ENCODE results near the gene TSKS.

TSKS gene

DNA sequence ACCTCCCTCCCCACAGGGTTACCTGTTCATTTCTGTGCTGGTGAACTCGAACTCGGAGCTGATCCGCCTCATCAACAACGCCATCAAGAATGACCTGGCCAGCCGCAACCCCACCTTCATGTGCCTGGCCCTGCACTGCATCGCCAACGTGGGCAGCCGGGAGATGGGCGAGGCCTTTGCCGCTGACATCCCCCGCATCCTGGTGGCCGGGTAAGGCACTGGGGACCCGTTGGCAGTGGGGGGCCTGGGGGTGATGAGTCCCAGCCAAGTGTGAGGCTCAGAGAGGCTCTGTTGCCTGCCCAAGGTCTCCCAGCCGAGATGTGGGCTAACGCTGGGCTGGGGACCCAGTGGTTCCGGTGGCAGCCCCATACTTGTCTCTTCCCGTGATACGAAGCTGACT lies 19.4 kb upstream of the TSKS start:
- TF ChIP-seq CTCF (conservative IDR thresholded peaks at IDR 0.05), result no peak

GRCh38 chr19:49781394-49781793 lies 18.3 kb upstream of the TSKS start:
- no peak for TF ChIP-seq CTCF (conservative IDR thresholded peaks at IDR 0.05)
- no peak overlapping the region for H3K27ac ChIP-seq

More for the DNA sequence above, 19.4 kb upstream of the TSKS start:
- no peak overlapping the region for H3K27ac ChIP-seq

DNA sequence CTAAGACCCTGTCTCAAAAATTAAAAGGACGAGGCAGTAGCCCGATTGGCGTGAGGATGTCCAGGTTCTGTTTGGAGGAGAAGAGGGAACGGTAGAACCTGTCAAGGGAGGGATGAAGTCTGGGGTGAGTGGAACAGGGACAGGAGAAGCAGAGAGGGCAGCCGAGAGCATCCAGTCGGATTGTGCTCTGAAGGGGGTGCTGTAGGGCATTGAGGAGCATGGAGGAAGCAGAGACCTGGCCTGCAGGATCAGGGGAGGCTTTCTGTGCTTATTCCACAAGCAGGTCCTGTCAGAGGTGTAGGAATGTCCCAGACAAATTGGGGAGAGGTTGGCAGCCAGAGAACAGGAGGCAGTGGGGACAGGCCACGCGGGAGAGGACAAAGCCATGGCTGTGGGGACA lies 17.8 kb upstream of the TSKS start:
- no peak overlapping the region for H3K27ac ChIP-seq
- no peak for TF ChIP-seq CTCF (conservative IDR thresholded peaks at IDR 0.05)

DNA sequence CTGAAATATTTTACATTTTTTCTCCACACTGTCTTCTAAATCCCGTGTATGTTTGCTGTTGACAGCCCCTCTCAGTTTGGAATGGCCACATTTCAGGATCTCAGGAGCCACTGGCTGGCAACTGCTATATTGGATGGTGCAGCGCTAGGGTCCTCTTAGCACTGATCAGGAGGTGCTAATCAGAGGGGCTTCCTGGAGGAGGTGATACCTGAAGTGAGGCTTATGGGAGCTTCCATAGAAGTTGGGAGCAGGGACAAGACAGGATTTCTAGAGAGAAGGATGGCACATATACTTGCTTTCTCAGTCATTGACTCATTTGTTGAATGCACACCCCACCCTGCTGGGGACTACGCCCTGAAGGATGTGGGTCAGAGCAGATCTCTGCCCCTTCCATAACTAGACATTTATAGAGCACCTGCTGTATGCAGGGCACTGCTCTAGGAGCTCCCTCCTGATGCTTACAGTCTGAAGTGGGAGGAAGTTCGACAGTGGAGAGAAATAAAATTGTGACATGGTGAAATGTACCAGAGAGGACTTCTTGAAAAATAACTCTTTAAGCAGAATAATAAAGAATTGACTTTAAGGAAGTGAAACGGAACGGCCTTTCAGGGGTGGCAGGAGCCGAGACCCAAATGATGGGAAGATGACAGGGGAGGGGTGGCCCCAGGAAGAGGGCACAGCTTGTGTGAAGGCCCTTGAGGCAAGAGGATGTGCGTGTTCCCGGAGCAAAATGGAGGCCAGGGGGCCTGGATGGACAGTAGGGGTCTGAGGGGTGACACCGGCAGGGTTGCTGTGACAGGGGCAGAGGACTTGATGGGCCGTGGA lies 16.8 kb upstream of the TSKS start:
- no peak overlapping the region for H3K27ac ChIP-seq
- no peak for TF ChIP-seq CTCF (conservative IDR thresholded peaks at IDR 0.05)

DNA sequence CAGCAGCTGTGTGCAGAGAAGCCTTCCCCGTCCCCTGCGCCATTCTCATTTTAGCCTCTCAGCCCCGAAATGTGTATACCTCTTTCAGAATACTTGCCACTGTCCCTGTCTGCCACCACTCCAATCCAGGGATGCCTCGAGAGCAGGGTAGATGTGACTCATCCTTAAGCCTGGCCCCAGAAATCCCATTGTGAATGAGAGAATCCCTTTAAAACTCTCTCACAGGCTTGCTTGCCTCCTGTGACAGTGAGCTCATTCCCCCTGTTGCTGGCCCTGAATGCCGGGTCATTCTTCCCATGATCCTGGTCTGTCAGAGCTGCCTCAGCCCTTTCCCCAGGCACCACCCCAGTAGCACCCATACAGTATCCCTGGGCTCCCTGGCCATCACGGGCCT lies 13.3 kb upstream of the TSKS start:
- no peak for TF ChIP-seq CTCF (conservative IDR thresholded peaks at IDR 0.05)
- H3K27ac ChIP-seq, result no peak overlapping the region

DNA sequence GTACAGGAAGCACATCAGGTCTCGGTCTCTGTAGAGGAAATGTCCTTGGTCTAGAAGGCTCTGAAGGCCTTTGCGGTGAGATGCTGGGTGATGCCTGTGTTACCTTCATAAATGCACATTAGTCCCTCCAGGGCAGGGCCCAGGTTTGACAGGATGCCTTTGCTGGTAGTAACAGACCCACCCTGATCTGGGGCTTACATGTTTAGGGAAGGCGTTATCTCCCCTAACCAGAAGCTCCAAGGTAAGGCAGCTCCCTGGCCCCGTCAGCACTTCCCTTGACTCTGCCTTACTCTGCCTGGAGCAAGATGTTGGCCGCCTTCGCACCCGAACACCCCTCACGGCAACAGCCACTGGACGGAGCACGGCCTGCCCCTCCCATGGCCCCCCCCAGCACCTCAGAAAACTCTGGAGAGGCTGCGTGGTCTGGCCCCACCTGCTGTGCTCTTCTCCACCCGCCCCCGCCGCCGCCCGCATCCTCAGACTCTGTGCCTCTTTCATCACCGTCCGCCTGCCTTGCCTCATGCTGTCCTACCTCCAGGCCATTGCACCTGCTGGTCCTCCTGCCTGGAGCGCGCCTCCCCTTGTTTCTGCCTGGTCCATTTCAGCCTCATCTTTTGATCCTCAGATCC lies 12.8 kb upstream of the TSKS start:
- H3K27ac ChIP-seq, result no peak overlapping the region
- TF ChIP-seq CTCF (conservative IDR thresholded peaks at IDR 0.05), result no peak

DNA sequence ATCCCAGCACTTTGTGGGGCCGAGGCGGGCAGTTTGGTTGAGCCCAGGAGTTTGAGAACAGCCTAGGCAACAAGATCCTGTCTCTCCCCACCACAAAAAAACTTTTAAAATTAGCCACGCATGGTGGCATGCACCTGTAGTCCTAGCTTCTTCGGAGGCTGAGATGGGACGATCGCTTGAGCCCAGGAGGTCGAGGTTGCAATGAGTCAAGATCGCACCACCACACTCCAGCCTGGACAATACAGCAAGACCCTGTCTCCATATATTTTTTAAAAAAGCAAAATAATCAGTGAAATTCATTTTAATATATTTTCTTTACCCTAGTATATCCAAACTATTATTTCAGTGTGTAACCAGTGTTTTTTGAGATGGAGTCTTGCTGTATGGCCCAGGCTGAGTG lies 11.9 kb upstream of the TSKS start:
- no peak for TF ChIP-seq CTCF (conservative IDR thresholded peaks at IDR 0.05)
- H3K27ac ChIP-seq, result no peak overlapping the region
